Activated CD8-positive, alpha-beta memory T cell treated with anti-CD3 and anti-CD28 coated beads, Interleukin-2, amount 50 U/mL, for 1 hour (primary cell): ENCODE results near the gene PRELID2.

Experiments used
- DNase-seq: peaks from one replicate; pipeline ENCODE4 v3.0.0-alpha.2; 2020; ENCODE audit errors: extremely low read depth

The PRELID2 gene

DNA sequence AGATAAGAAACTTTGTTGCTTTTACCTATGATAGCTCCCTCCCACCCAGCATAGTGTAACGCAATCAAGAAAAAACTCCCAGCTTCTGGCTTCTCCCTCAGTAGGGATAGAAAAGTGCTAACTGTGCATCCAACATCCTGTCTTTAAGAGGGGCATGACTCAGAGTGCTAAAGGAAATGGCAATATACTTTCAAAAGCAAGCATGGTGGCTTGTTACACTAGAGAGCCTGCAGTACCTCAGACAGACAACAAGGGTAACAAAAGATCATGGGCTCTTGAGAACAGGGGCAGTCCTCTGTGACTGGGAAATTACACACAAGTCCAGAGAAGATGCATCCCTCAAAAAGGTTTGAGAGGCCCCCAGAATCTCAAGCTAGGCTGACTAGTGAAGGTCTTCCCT lies 37.8 kb downstream of the PRELID2 start:
- DNase-seq = no peak

DNA sequence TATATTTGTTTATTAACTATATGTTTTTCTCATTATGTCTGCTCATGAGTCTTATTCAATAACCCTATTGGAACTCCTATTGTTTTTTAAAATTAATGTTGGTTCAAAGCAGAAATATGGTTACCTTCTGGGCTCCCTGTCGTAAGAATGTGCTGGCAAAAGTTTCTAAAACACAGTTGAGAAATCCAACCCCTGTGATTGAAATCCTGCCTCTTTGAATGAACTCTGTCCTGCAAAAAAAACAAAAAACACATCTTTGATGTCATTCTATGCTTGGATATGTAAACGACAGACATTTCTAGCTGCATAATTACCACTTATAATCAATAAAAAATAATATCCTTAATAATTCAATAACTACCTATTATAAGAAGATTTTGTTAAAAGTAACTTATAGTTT lies 38.8 kb downstream of the PRELID2 start:
- no peak for DNase-seq

- no peak for DNase-seq
Observed at GRCh38 chr5:145793574-145793973, 41.6 kb downstream of the PRELID2 start.

GRCh38 chr5:145792840-145793239 lies 42.3 kb downstream of the PRELID2 start:
- no peak for DNase-seq

DNA sequence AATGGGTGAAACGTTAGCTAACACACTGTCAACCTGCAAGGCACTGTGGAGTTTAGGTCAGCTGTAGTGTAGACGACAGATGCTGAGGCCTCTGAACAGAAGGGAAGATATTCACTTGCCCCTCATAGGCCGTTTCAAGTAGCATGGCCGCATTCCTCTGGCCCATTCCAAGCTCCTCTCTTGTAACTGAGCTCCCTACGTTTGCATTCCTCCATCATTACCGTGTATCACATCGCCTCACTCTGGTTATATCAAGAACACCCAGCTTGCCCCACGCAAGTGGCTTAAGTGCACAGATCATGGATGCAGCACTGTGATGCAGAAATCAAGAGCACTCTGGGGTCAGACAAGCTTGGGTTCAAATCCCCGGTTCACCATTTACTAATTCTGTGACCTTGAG lies 43.3 kb downstream of the PRELID2 start:
- no peak for DNase-seq

DNA sequence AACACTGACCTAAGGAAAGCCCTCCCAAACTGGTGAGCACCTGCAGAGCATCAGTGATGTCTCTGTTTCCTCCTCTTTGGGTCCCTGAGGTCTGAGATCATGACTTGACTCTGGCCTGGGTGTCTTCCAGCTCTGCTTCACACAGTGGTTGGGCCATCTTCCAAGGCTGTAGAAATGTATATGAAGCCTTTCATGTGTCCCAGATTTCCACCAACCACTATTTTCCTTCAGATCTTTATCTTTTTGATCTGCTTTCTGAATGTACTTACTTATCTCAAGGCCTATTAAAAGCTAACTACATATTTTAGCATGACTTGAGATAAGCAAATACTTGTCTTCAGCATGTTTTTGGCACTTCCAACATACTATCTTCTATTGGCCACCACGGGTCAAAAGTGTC lies 47.1 kb downstream of the PRELID2 start:
- no peak for DNase-seq

- DNase-seq = no peak
Observed at GRCh38 chr5:145787507-145787906, 47.6 kb downstream of the PRELID2 start.

DNA sequence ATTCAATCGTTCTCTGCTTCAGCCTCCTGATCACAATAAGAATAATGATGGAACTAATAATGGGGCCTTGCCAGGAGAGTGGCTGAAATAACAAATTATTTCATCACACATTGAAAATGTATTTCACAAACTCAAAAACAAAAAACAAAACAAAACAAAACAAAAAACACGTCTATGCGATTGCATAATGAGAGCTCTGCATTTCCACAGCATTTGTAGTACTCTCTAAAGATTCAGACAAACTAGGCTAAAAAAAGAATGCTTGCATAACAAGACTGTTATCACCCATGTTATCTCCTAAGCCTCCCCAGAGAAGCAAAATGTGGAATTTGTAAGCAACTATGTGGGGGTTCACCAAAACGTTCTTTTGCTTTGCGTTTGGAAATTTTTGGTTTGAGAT lies 48.1 kb downstream of the PRELID2 start:
- DNase-seq = no peak

DNA sequence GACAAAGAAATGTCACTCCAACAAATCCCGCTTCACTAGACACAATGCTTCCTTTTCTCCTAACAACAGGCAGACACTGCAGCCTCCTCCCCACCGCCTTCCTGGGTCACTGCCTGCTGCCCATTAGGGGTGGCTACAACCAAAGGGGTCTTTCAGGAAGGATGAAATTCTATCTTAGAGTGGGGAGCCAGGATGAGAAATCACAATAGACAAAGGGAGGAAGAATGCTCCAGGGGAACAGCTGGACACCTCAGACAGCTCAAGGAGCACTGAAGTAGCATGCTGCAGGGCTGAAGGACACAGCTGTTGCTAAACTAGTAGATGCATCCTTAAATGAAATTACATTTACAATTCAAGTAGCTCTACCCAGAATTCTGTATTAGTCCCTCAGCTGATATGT lies 54.2 kb downstream of the PRELID2 start:
- DNase-seq = no peak

GRCh38 chr5:145778144-145778900 lies 56.8 kb downstream of the PRELID2 start:
- DNase-seq = no peak

DNA sequence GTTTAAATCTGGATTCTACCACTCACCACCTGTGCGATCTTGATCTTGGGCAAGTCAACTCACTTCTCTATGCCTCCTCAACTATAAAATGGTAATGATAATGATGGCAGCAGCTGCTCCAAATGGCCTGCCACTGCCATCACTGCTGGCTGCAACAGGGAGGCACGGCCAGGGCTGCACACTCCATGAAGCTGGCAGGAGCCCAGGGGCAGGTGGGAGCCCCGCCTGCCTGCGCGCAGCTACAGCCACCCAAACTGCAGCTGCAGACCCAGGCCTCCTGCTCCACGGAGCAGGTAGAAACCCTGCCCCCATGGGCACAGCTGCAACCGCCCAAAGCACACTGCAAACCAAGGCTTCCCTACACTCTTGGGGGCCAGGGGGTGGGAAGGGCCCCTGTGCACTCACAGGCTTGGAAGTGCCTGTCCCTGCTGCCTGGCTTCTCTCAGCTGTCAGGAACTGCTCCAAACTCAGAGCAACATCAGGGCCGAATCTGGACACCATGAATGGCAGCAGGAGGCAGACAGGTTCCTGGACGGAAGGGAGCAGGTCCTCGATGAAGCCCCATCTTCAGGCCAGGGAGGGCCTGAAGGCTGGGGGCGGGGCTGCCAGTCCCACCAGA lies 57.6 kb downstream of the PRELID2 start:
- no peak for DNase-seq

- DNase-seq = no peak
Observed at GRCh38 chr5:145776886-145777285, 58.3 kb downstream of the PRELID2 start.

DNA sequence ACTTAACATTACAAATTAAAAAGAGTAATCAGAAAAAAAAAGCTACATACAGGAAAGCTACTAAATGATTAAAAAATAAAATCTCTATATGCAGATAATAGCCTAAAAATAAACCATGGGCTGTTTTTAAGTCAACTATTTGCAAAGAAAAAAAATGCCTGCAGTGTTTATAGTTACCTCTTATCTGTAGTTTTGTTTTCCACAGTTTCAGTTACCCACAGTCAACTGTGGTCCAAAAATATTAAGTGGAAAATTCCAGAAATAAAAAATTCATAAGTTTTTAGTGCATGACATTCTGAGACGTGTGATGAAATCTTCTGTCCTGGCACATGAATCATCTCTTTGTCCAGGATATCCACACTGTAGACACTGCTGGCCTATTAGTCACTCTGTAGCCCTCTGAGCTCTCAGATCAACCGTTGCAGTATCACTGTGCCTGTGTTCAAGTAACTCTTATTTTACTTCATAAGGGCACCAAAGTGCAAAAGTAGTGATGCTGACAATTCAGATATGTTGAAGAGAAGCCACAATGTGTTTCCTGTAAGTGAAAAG lies 59.2 kb downstream of the PRELID2 start:
- DNase-seq = no peak

- no peak for DNase-seq
Observed at GRCh38 chr5:145775411-145775810, 59.7 kb downstream of the PRELID2 start.

DNA sequence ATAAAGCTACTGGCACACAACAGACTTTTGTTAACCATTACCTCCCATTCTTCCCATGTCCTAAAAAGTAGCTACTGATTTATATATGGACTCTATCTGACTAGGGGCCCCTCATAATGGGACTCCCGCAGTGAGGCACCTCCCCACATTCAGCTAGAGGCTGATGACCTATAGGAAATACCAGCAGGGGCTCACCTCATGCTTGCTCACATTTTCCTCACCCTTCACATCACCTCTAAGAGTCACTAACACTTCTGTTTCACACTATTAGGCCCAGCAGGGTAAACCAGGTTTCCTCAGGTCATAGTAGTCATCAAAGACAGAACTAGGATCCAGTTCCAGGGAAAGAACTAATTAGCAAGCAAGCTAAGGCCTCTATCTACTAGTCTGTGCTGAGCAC lies 60.7 kb downstream of the PRELID2 start:
- DNase-seq = no peak

DNA sequence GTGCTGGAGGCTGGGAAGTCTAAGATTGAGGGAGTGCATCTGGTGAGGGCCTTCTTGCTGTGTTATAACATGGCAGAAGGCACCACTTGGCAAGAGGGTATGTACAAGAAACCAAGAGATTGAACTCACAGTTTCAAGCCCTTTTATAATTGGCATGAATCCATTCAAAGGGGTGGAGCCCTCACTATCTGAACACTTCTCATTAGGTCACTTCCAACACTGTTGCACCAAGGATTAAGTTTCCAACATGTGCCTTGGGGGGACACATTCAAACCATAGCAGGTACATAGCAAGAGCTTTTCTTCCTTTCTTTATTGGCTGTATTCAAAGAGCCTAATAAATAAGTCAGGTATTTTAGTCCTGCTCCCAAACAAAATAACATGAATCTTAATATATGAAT lies 62.7 kb downstream of the PRELID2 start:
- DNase-seq = no peak

- no peak for DNase-seq
Observed at GRCh38 chr5:145768863-145769262, 66.3 kb downstream of the PRELID2 start.

DNA sequence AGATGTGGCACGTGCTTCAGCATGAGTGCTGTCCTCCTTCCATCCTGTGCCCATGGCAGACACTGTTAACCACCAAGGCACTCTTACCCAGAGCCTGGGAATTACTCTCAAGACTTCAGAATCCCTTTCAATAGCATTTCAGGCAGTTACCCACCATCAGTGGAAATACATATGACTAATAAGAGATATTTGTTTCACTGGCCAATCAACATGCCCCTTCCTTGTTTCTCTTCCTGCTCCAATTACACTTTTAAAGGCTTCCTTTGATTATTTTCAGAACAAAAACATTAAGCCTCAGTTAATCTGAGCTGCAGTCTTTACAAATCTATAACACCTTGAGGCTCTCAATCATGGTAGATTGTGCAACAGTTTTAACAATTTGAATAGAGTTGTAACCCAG lies 70.8 kb downstream of the PRELID2 start:
- no peak for DNase-seq

DNA sequence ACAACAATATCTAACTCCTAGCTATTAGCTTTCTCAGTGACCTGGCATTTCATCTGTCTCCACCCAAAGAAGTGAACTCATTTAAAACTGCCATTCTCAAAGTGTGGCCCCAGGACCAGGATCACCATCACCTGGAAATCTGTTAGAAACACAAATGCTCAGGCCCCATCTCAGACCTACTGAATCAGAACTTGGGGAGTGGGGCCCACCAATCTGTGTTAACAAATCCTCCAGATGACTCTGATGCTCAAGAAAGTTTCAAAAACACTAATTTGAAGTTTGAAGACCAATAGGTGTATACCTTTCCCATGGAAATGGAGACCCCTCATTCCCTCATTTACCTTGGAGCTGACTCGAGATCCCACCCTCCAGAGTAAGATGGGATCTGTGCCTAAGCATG lies 72.3 kb downstream of the PRELID2 start:
- no peak for DNase-seq

GRCh38 chr5:145761254-145761653 lies 73.9 kb downstream of the PRELID2 start:
- no peak for DNase-seq

DNA sequence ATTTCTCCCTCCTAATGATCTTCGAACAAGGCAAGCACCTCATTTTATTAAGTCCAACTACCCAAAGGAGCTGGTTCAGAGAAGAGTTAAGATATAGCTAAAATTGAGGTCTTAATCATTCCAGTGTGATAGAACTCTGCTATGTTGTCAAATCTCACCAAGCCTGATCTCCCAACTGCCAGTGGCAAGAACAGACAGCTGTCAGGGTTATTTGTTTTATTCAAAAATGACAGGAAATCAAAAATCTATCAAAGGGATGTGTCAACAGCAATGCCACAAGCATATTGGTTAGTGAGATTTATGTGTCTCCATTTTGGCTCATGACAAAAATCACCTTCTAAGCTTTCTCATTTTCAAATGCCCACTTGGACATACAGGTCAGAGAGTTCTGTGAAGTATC lies 74.5 kb downstream of the PRELID2 start:
- no peak for DNase-seq

DNA sequence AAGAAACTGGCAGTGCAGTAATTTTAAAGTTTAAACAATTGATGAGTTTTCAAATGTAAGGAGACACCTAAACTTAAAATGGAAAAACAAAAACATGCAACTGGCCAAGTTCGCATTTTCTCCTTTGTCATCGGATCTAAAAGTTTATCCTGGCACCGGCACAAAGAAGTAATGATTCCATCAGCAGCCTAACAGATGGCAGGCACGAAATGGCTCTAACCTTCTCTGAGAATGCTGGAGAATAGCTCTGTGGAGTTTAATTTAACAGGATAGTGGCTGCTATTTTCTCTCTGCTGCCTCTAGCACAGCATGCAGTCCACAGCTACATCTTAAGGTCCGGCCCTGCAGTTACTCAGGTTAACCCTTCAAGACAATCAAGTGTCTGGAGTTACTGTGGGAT lies 82.2 kb downstream of the PRELID2 start:
- no peak for DNase-seq

GRCh38 chr5:145752534-145752933 lies 82.6 kb downstream of the PRELID2 start:
- DNase-seq = no peak
